GM12872 (cell line): ENCODE data around the gene LRRC52.

Experiments used
- TF ChIP-seq, protein P1 (sequence below): IDR thresholded peaks from 3 replicates; pipeline ENCODE4 v1.5.1; 2011; ENCODE audit warnings: low read depth, mild to moderate bottlenecking, low read length, moderate library complexity; ENCODE audit not compliant: insufficient read depth

Gene LRRC52

GRCh38 chr1:165527251-165528007 lies 16.4 kb upstream of the LRRC52 start:
- TF ChIP-seq, protein P1, sequence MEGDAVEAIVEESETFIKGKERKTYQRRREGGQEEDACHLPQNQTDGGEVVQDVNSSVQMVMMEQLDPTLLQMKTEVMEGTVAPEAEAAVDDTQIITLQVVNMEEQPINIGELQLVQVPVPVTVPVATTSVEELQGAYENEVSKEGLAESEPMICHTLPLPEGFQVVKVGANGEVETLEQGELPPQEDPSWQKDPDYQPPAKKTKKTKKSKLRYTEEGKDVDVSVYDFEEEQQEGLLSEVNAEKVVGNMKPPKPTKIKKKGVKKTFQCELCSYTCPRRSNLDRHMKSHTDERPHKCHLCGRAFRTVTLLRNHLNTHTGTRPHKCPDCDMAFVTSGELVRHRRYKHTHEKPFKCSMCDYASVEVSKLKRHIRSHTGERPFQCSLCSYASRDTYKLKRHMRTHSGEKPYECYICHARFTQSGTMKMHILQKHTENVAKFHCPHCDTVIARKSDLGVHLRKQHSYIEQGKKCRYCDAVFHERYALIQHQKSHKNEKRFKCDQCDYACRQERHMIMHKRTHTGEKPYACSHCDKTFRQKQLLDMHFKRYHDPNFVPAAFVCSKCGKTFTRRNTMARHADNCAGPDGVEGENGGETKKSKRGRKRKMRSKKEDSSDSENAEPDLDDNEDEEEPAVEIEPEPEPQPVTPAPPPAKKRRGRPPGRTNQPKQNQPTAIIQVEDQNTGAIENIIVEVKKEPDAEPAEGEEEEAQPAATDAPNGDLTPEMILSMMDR = no peak

DNA sequence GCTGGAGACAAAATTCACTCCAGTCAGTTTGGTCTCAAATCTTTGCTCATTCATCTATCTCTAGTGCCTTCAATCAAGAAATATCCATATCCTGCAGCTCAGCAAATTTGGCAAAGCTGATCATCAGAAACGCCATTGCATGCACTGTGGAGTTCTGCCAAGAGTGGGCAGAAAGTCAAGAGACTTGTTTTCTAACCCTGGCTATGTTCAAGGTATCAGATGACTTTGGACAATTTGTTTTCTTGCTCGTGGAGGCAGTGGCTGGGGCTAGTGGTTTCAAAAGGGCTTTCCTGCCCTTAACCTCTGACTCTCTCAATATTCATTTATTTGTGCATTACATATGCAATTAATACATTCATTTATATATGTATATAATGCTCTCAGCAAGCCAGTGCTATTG lies 12.8 kb upstream of the LRRC52 start:
- TF ChIP-seq, protein P1 = no peak

GRCh38 chr1:165532053-165532452 lies 11.7 kb upstream of the LRRC52 start:
- TF ChIP-seq, protein P1 = no peak

DNA sequence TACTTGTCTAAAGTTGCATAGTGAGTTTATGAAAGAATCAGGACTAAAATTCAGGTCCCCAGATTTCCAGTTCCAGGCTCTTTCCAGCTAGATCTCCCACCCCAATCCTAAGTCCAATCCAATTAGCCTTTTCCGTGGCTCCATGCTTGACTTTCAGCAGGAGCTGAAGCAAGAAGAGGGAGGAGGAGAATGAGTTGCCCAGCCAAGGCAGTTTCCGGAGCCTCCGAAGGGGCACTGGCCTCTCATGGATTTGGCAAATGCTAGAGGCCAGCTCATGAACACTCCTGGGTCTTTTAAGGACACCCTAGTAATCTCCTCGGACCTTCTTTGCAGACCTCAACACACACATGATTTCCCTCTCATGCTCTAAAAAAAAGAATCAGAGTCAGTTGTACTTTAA lies 10.5 kb upstream of the LRRC52 start:
- TF ChIP-seq, protein P1 = no peak

- TF ChIP-seq, protein P1 = no peak
Measured at GRCh38 chr1:165536016-165536415, 7.8 kb upstream of the LRRC52 start.

GRCh38 chr1:165537356-165538109 lies 6.3 kb upstream of the LRRC52 start:
- TF ChIP-seq, protein P1 = no peak

DNA sequence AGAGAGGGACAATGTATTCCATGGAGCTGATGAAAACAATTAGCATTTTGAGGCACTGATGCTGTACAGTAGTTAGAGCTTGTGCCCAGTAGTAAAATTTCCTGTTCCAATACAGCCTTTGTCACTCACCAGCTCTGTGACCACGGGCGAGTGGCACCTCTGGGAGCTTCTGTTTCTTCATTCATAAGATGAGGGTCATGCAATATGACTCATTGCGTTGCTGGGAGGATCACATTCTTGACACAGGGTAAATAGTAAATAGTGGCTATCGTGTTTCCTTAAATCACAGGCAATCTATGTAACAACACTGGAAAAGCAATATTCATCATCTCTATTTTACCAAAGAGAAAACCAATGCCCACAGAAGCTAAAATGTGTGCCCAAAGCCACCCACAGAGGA lies 4.5 kb upstream of the LRRC52 start:
- TF ChIP-seq, protein P1 = no peak
